ENCODE measurements around the gene BANP. TPM values are rescaled to one million over a fixed set of nuclear protein-coding genes. Genes with fewer than 3 reads are reported as not detected.
"Not testable (repeated sequence)": the region's sequence is repeated elsewhere in the genome, so short reads cannot be mapped to it uniquely, and the experiment has no call there.

Gene BANP
- total RNA-seq, 4 donors from 2014 or later: 18.9 to 33.6 (median 28.2) TPM

DNA sequence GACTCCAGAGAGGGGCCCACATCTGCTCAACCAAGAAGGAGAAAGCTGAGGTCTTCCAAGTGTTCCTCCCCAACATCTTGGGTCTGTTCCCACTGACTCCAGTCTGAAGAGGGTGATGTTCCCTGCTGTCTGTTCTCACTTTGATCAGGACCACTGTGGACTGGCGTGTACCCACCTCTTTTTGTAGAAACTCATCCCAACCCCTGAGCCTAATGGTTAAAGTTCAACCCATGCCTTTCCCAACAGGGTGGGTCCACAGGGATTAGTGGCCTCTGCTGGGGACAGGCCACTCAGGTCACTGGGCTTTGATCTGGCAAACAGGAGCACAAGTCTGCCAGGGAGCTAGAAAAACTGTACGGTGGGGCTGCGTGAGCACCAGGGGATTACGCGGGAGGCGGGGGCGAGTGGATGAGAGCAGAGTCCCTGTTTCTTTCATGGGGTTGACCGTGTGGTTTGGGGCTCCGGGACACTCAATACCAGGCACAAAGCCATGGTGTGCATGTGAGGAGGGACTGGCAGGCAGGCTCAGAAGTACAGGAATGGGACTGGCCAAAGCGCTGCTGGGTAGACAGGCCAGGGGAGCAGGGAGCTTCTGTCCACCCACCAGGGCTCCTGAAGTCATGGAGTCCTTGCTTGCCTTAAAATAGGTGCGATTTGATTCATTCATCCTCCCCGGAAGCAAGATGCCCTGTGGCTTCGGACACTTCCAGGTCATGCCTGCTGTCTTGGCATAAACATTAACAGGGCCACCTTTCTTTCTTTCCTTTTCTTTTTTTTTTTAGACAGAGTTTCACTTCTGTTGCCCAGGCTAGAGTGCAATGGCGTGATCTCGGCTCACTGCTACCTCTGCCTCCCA is 14.6 kb upstream of the BANP start, which contains the start of gene CA5A:
Gene CA5A, minus strand, starts transcription at position 155 of the 856 bp plus-strand sequence. Its CDS starts 79 bp downstream, at position 76.
- no peak within 1 kb of the TSS for H3K27ac ChIP-seq (replicated peaks in 1 of 4)
- H3K4me3 ChIP-seq: no peak within 1 kb of the TSS
- TF ChIP-seq EP300 (IDR thresholded peaks at IDR 0.05): no peak
- no peak for TF ChIP-seq POLR2AphosphoS5 (IDR thresholded peaks at IDR 0.05)
- no peak for TF ChIP-seq CTCF (IDR thresholded peaks at IDR 0.05)
- no peak for TF ChIP-seq POLR2A (IDR thresholded peaks at IDR 0.05; ENCODE audit: low read depth)
- H3K9me3 ChIP-seq: no peaks in the 10 kb centered on the region
- peaks cover 0 to 2% (median 0%) of the 10 kb centered on the region in 4 donors for H3K27me3 ChIP-seq
- intact Hi-C loops (cut with DNase I): no loop called here
- no peak for DNase-seq (ENCODE audit: extremely low spot score)
- H3K36me3 ChIP-seq: no peaks in the 10 kb centered on the region
- no peaks in the 10 kb centered on the region for H3K4me1 ChIP-seq
- 86% methylated on average over 13 of the region's 15 CpGs for WGBS

GRCh38 chr16:87937231-87937542 is 14.0 kb upstream of the BANP start:
- 86% methylated on average over 7 of the region's 7 CpGs for WGBS
- intact Hi-C loops (cut with DNase I); H3K4me3 ChIP-seq; H3K36me3 ChIP-seq; H3K9me3 ChIP-seq; H3K4me1 ChIP-seq; H3K27me3 ChIP-seq; DNase-seq (ENCODE audit: extremely low spot score); H3K27ac ChIP-seq (replicated peaks in 1 of 4): not testable (repeated sequence)

DNA sequence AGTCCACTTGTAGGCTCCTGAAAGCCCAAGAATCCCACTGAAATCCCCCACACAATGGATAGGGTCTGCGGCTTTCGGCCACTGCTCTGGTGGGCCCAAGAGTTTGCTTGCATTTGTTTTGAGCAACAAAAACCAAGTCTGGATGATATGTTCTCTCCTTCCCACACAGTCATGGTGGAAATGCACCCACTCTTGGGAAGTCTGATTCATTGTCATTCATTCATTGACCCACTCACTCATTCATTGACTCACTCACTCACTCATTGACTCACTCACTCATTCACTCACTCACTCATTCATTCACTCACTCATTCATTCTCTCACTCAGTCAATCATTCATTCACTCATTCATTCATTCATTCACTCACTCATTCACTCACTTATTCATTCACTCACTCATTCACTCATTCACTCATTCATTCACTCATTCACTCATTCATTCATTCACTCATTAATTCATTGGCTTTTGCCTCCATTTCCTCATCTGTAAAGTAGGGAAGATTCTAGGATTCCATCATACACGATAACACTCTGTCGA is 12.8 kb upstream of the BANP start:
- no peak for DNase-seq (ENCODE audit: extremely low spot score)
- Histone ChIP-seq H3K36me3 (no peaks in the 10 kb centered on the region), H3K4me1 (no peaks in the 10 kb centered on the region), H3K27ac (replicated peaks in 1 of 4) (no peak overlapping the region), H3K4me3 (no peak overlapping the region), H3K27me3 (no peaks in the 10 kb centered on the region), H3K9me3 (no peaks in the 10 kb centered on the region)
- WGBS: 100% methylated on average over 4 of the region's 4 CpGs
- no peak for TF ChIP-seq EP300 (IDR thresholded peaks at IDR 0.05)
- no peak for TF ChIP-seq CTCF (IDR thresholded peaks at IDR 0.05)
- TF ChIP-seq POLR2AphosphoS5 (IDR thresholded peaks at IDR 0.05): no peak
- TF ChIP-seq POLR2A (IDR thresholded peaks at IDR 0.05; ENCODE audit: low read depth): no peak
- intact Hi-C loops (cut with DNase I): no loop called here

DNA sequence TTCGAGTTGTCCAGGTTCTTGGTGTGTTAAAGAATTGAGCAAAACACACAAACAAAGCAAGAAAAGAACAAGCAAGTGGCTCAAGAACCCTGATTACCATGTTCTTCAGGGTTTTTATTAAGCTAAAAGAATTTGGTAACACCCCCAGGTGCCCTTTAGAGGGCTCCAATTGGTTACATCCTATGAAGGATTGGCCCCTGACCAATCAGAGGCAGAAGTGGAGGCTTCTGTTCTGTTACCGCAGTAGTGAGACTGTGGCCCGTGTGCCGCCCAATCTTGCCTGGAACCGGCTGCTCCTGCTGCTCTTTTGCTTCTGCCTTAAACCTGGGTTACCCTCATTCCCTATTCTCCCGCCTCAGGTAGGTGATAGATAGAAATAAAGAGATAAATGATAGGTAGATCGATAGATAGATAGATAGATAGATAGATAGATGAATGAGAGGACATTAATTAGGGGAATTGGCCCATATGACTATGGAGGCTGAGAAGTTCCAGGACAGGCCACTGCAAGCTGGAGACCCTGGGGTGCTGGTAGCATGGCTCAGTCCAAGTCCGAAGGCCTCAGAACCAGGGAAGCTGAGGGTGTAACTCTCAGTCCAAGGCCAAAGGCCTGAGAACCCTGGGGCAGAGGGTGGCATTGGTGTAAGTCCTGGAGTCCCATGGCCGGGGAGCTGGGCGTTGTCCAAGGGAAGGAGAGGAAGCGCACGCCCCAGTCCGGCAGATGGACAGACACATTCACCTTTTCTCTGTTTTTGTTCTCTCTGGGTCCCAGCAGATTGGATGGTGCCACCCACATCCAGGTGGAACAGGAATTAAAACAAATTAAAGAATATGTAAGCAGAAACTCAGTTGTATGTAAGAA is 11.4 kb upstream of the BANP start:
- peaks cover 0 to under 1% (median under 1%) of the 10 kb centered on the region in 4 donors for H3K4me1 ChIP-seq
- DNase-seq (ENCODE audit: extremely low spot score): no peak
- H3K27ac ChIP-seq (replicated peaks in 1 of 4): no peak overlapping the region
- no peaks in the 10 kb centered on the region for H3K9me3 ChIP-seq
- 93% methylated on average over 13 of the region's 13 CpGs for WGBS
- no peaks in the 10 kb centered on the region for H3K27me3 ChIP-seq
- no peaks in the 10 kb centered on the region for H3K36me3 ChIP-seq
- TF ChIP-seq POLR2A (IDR thresholded peaks at IDR 0.05; ENCODE audit: low read depth): no peak
- TF ChIP-seq POLR2AphosphoS5 (IDR thresholded peaks at IDR 0.05): no peak
- no peak for TF ChIP-seq EP300 (IDR thresholded peaks at IDR 0.05)
- no peak for TF ChIP-seq CTCF (IDR thresholded peaks at IDR 0.05)
- no peak overlapping the region for H3K4me3 ChIP-seq
- intact Hi-C loops (cut with DNase I): no loop called here

DNA sequence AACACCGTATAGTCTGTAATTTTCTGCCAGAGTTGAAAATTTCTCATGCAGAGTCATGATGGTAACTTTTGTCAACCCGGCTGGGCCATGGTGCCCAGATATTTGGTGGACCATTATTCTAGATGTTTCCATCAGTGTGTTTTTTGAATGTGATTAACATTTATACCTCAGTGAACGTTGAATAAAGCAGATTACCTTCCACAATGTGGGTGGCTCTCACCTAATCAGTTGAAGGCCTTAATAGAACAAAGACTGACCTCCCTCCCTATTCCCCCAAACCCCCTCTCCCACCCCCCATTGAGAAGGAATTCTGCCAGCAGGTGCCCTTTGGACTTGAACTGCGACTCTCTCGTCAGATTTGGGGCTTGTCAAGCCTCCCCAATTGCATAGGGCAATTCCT is 8.6 kb upstream of the BANP start:
- Histone ChIP-seq H3K4me3 (no peak overlapping the region), H3K36me3 (no peaks in the 10 kb centered on the region), H3K9me3 (no peaks in the 10 kb centered on the region), H3K27me3 (no peaks in the 10 kb centered on the region), H3K4me1 (peaks cover 3 to 11% (median 9%) of the 10 kb centered on the region in 4 donors), H3K27ac (replicated peaks in 1 of 4) (no peak overlapping the region)
- WGBS: 90% methylated on average over 5 of the region's 5 CpGs
- intact Hi-C loops (cut with DNase I): no loop called here
- DNase-seq (ENCODE audit: extremely low spot score): no peak
- TF ChIP-seq POLR2A (IDR thresholded peaks at IDR 0.05; ENCODE audit: low read depth) (no peak), EP300 (IDR thresholded peaks at IDR 0.05) (no peak), CTCF (IDR thresholded peaks at IDR 0.05) (no peak), POLR2AphosphoS5 (IDR thresholded peaks at IDR 0.05) (no peak)

All from esophagus muscularis mucosa (tissue), 4 donors.